ENCODE data around the gene TREH.
"Not testable (repeated sequence)": the region's sequence is repeated elsewhere in the genome, so short reads cannot be mapped to it uniquely, and the experiment has no call there.

TREH gene, protein sequence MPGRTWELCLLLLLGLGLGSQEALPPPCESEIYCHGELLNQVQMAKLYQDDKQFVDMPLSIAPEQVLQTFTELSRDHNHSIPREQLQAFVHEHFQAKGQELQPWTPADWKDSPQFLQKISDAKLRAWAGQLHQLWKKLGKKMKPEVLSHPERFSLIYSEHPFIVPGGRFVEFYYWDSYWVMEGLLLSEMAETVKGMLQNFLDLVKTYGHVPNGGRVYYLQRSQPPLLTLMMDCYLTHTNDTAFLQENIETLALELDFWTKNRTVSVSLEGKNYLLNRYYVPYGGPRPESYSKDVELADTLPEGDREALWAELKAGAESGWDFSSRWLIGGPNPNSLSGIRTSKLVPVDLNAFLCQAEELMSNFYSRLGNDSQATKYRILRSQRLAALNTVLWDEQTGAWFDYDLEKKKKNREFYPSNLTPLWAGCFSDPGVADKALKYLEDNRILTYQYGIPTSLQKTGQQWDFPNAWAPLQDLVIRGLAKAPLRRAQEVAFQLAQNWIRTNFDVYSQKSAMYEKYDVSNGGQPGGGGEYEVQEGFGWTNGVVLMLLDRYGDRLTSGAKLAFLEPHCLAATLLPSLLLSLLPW

DNA sequence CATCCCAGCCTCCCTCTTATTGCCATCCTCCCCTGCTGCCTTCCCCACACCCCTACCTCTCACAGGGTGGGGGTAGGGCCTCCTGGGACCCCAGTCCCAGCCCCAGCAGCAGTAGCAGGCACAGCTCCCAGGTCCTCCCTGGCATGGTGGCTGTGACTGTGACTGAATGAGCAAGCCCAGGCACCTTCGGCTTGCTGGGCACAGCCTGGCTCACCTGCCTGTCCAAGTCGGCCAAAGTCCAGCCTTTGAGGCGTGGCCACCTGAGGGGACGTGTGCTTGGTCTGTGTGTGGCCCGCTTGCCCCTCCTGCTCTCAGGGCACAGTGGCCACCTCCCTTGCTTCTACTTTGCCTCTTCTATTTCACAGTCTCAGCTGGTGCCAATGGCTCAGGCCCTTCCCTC is at the start of gene TREH:
Gene TREH, minus strand, starts transcription at position 168 of the 400 bp plus-strand sequence. Its CDS starts 23 bp downstream, at position 145.
- no peak for DNase-seq

- DNase-seq = not testable (repeated sequence)
These were observed 48.7 kb upstream of the TREH start for GRCh38 chr11:118728112-118728511.

DNA sequence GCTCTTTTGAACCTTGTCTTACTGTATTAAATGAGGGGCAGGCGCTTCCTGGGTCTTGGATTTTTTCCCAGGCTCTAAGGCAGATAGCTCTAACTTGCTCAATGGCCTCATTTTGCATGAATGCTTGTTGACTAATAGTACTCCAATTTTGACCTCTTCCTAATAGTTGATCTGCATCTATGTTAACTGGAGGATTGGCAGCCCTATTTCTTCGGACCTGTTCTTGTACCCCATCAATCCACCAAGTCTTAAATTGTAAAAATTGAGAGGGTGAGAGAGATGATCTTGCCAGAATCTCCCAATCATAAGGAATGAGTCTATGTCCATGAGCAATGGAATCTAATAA is 48.2 kb upstream of the TREH start:
- not testable (repeated sequence) for DNase-seq

GRCh38 chr11:118727001-118727720 is 47.7 kb upstream of the TREH start:
- not testable (repeated sequence) for DNase-seq

DNA sequence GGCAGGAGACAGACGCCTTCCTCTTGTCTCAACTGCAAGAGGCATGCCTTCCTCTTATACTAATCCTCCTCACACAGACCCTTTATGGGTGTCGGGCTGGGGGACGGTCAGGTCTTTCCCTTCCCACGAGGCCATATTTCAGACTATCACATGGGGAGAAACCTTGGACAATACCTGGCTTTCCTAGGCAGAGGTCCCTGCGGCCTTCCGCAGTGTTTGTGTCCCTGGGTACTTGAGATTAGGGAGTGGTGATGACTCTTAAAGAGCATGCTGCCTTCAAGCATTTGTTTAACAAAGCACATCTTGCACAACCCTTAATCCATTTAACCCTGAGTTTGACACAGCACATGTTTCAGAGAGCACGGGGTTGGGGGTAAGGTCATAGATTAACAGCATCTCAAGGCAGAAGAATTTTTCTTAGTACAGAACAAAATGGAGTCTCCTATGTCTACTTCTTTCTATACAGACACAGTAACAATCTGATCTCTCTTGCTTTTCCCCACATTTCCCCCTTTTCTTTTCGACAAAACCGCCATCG is 42.1 kb upstream of the TREH start:
- DNase-seq = not testable (repeated sequence)

DNA sequence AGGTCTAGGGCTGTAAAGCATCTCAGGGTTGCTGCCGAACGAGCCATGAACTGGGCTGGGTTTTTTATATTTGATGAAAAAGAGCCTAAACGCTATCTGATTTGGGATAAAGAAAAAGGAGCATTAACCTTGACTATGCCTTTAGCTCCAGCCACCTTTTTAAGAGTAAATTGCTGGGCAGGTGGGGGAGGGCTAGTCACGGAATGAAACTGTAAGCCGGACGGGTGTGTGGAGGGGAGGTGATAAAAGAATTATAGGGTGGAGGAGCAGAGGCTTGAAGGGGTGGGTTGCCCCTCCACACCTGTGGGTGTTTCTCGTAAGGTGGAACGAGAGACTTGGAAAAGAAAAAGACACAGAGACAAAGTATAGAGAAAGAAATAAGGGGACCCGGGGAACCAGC is 41.3 kb upstream of the TREH start:
- not testable (repeated sequence) for DNase-seq

GRCh38 chr11:118720078-118720477 is 40.6 kb upstream of the TREH start:
- DNase-seq = not testable (repeated sequence)

DNA sequence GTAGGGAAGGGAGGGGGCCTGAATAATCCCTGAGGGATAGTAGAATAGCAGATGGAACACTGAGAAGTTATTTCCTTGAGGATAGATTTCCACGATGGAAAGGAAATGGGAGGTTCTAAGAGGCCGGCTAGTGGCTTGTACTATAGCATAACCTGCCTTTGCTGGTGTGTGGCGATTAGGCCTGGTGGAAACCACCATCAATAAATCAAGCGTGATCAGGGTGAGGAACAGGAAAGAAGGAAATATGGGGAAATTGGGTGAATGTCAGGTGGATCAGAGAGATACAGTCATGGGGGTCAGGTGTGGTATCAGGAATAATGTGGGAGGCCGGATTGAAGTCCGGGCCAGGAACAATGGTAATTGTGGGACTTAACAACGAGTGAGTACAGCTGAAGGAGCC is 39.1 kb upstream of the TREH start:
- DNase-seq = not testable (repeated sequence)

DNA sequence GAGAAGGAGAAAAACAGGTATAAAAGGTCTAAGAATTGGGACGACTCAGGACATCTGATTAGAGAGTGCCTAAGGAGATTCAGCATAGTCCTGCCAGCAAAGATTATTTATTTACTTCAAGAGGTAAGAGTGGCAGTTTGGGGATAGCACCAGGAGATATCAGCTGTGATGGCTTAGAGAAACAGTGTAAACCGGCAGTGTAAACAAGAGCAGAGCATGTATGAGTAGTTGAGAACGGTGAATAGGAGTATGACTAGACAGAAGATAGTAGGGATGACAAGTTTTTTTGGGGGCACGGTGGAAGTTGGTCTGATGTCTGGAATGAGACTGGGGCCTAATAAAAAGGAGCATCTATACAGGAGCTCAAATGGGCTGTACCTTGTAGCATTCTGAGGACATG is 38.3 kb upstream of the TREH start:
- not testable (repeated sequence) for DNase-seq

GRCh38 chr11:118717221-118717620 is 37.8 kb upstream of the TREH start:
- not testable (repeated sequence) for DNase-seq

GRCh38 chr11:118715837-118716260 is 36.4 kb upstream of the TREH start:
- DNase-seq = no peak

- no peak for DNase-seq
These were observed 35.9 kb upstream of the TREH start for GRCh38 chr11:118715245-118715831.

- no peak for DNase-seq
These were observed 35.4 kb upstream of the TREH start for GRCh38 chr11:118714816-118715215.

GRCh38 chr11:118714416-118714815 is 35.0 kb upstream of the TREH start:
- DNase-seq = not testable (repeated sequence)

DNA sequence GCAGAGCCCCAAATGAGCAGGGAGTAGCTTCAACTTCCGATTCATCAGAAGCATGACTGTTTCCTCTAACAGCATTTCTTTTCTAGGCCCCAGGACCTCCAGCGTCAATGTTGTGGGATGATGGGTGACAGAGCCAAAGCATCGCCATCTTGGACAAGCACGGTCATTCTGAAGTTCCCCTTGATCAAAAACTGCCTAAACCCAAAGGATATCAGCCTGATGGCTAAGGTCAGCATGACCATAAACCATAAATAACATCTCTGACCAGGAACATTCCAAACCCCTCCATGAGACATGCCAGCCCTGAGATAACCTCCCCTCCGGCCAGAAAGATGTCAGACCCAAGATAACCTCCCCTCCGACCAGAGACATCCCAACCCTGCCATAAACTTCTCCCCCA is 28.8 kb upstream of the TREH start:
- no peak for DNase-seq

DNA sequence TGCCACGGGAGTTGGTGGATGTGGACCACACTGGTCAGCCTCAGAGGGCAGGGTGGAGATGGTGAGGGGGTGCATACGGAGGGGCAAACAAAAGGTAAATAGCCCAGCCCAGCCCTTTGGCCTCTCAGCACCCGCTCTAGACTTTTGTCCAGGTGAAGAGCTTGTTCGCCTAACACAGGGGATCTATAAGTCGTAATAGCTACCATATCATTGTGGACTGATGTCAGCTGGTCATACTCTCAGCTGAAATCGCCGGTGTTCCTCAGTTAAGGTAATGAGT is 27.0 kb upstream of the TREH start:
- DNase-seq = no peak

GRCh38 chr11:118705791-118706545 is 26.5 kb upstream of the TREH start:
- DNase-seq = no peak

DNA sequence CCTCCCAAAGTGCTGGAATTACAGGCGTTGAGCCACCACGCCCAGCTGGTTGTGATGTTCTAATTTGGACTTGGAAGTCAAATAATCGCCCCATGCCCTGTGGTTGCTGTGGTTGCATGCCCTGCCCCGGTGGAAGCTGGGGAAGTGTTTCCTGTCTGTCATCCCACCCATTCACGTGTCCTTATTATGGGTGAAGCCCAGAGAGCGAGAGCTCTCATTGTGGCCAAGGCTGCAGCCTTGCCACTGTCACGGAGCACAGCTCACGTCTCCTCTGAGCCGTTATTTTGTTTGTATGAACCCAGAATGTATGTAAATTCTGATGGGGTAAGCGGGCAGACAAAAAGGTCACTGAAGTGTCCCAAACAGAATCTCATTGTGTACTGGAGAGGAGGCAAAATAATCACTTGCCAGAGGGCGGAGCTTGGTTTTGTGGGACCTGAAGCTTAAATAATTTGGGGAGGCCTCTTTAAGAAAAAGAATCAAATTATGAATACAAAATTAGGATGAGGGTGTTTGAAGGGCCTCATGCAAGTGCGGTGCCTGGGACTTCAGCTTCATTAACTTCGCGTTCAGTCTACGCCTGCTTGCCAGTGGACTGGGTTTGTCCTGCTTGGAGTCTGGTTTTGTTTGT is 25.8 kb upstream of the TREH start:
- DNase-seq = no peak

DNA sequence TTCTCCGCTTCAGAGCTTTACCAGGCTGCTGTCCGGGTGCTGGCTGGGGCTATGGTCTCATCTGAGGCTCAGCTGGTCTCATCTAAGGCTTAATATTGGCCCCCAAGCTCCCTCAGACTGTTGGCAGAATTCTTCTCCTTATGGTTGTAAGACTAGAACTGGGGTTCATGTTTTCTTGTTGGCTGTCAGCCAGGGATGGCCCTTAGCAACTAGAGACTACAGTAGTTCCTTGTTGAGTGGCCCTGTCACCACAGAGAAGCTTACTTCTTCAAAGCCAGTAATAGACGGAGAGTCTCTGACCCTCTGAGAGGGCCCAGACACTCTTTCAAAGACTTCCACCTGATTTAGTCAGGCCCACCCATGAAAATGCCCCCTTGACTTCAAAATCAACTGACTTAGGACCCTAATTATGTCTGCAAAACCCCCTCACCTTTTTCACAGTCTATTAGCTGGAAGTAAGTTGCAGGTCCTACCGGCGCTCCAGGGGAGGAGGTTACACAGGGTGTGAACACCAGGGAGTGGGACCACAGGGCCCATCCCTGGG is 24.2 kb upstream of the TREH start:
- no peak for DNase-seq

DNA sequence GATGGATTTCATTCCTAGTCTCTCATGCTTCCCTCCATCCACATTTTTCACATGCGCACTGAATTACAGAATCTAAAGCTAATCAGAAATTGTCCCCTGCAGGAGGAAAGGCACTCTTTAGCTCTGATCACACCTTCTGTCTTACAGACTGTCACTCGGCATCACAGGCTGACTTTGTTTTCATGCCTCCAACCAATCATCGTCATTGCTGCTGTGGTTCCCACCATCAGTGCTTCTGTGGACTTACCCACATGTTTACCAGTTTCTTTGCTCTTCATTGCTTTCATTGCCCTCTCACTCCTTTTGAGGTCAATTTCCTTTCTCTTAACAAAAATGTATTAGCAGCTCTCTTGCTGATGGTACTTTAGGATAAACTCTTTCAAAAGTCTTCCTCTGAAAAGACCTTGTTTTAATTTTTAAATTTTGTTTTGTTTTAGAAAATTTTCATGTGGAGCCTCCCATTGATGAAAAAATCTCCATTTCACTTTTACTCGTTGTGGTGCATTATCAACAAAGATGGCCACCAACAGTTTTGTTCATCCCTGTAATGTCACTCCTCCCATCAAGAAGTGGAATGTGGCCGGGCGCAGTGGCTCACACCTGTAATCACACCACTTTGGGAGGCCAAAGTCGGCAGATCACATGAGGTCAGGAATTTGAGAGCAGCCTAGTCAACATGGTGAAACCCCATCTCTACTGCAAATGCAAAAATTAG is 20.2 kb upstream of the TREH start:
- DNase-seq = no peak

GRCh38 chr11:118697346-118697745 is 17.9 kb upstream of the TREH start:
- DNase-seq = no peak
